ENCODE data around the gene LCK.

LCK gene

DNA sequence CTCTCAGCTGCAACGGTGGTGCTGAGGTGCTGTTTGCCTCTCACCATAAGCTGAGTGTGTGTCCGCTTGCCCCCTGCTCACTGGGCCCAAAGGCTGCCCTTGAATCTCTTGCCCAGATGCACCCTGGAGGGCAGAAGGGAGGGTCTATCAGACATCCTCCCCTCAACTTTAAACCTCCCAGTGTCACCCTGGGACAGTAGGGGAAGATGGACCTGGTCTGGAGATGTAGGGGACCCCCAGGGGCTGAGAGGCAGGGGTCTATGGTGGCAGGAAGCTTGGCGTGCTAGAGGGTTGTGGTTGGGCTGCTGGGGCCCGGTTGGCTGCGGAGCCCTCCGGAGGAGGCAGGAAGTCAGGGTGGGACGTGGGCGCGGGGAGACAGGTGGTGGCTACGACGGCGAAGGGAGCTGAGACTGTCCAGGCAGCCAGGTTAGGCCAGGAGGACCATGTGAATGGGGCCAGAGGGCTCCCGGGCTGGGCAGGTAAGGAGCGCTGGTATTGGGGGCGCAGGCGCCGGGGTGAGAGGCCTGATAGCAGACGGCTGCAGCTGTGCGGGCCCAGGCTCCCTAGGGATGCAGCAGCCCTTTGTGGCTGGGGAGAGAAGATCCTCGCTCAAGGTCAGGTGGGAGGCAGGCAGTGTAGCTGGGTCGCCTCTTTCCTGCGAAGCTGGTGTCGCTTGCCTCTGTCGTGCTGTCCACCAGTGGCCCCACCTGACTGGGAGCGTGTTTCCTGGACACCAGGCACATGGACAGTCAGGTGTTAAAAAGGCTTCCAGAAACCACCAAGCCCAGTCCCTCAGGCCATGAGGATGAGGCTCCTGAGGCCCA lies at the start of gene LCK:
Gene LCK, plus strand, starts transcription at position 373 of the 824 bp plus-strand sequence. CDS start 23,065 bp downstream, outside the sequence.
- in situ Hi-C loops (cut with HindIII; ENCODE audit: low pct_ligation_motif_present, low pct_unique_long_range_greater_than_20kb, low sequenced_read_pairs): no loop called here
- DNase-seq: no peak

DNA sequence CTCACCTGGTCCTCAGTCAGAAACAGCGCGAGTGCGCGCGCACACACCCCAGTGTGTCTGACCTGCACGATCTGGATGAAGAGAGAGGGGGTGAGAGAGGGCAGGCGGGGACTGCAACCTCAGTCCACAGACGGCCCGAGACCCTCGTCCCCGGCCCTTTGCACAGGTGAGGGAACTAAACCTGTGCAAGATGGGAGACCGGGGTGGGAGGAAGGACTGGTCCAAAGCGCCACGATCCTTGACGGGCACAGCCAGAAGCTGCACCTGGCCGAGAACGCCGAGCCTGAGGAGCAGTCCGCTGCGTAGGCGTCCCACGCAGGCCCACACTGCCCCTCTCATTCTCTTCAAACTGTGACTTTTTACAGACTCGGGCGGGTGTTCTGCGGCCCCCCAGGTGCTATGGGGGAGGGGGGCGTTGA lies 46.1 kb upstream of the LCK start:
- in situ Hi-C loops (cut with HindIII; ENCODE audit: low pct_ligation_motif_present, low pct_unique_long_range_greater_than_20kb, low sequenced_read_pairs): no loop called here
- no peak for DNase-seq

DNA sequence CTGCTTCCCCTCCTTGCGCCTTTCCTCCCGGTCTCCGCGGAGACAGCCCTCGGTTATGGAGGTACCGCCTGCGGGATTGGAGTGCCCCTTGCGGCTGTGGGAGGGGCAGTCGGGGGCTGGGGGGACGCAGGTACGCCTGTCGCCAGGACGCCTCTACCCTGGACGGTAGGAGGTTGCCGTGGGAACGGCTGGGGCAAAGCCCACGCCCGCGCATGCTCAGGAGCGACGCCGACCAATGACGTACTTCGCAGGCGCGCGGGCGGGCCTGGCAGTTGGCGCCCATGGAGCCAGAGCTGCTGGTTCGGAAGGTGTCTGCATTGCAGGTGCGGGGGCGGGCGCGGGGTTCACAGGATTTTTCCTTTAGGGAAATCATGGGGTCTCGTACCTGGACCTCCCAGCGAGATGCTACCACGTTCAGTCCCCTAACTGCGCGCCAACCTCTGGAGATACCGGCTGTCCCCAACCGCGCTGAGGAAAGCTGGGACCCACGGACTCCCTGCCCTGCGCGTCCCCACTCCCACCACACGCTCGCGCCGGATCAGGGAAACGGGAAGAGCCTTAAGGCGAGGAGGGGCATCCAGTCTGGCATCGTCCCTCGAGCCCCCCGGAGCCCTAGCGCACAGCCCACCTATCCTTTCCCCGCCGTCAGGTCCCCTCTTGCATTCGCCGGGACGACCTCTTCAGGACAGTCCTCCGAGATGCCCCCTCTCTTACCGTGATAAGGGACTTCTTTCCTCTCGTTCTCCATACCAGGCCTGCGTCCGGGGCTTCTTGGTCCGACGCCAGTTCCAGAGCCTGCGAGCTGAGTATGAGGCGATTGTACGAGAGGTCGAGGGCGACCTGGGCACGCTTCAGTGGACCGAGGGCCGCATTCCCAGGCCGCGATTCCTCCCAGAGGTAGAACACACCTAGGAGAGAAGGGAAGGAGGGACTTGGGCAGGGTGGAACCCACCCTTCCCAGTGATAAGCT lies 45.4 kb upstream of the LCK start, which contains the start of gene IQCC:
Gene IQCC, plus strand, starts transcription at position 271 of the 970 bp plus-strand sequence. Its CDS starts 11 bp downstream, at position 282.
- in situ Hi-C loops (cut with HindIII; ENCODE audit: low pct_ligation_motif_present, low pct_unique_long_range_greater_than_20kb, low sequenced_read_pairs): no loop called here

DNA sequence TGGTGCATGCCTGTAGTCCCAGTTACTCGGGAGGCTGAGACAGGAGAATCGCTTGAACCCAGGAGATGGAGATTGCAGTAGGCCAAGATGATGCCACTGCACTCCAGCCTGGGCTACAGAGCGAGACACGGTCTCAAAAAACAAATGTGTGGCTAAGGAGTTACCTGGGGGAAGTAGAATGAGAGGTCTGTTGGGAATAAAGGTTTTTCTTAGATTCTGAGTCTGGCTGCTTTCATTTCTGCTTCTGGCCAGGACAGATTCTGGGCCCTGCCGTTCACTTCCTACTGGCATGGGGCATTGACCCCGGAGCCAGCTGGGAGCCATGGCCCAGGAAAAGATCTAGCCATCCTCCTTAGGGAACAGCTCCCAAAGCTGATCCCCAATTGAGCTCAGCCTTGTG lies 42.6 kb upstream of the LCK start:
- in situ Hi-C loops (cut with HindIII; ENCODE audit: low pct_ligation_motif_present, low pct_unique_long_range_greater_than_20kb, low sequenced_read_pairs): no loop called here

More for the DNA sequence above, 45.4 kb upstream of the LCK start, which contains the start of gene IQCC:
- DNase-seq: peak; percentile 82

DNA sequence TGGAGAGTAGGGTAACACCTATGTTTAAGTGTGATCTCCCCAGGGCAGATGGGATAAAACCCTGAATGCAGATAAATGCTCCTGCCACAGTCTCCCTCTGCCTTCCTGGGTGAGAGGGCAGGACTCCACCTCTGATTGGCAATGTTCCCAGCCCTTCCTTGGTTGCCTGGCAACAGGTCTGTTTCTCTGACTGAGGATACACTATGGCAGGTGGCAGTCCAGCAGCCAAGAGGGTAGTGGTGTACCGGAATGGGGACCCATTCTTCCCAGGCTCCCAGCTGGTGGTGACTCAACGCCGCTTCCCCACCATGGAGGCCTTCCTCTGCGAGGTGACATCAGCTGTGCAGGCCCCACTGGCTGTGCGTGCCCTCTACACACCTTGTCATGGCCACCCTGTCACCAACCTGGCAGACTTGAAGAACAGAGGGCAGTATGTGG lies 42.2 kb upstream of the LCK start, which contains the start of gene DCDC2B:
Gene DCDC2B, plus strand, starts transcription at position 199 of the 438 bp plus-strand sequence. Its CDS starts 5 bp downstream, at position 204.
- DNase-seq: peak; percentile 78
- in situ Hi-C loops (cut with HindIII; ENCODE audit: low pct_ligation_motif_present, low pct_unique_long_range_greater_than_20kb, low sequenced_read_pairs): no loop called here

More for the DNA sequence above, 42.6 kb upstream of the LCK start:
- DNase-seq: no peak

DNA sequence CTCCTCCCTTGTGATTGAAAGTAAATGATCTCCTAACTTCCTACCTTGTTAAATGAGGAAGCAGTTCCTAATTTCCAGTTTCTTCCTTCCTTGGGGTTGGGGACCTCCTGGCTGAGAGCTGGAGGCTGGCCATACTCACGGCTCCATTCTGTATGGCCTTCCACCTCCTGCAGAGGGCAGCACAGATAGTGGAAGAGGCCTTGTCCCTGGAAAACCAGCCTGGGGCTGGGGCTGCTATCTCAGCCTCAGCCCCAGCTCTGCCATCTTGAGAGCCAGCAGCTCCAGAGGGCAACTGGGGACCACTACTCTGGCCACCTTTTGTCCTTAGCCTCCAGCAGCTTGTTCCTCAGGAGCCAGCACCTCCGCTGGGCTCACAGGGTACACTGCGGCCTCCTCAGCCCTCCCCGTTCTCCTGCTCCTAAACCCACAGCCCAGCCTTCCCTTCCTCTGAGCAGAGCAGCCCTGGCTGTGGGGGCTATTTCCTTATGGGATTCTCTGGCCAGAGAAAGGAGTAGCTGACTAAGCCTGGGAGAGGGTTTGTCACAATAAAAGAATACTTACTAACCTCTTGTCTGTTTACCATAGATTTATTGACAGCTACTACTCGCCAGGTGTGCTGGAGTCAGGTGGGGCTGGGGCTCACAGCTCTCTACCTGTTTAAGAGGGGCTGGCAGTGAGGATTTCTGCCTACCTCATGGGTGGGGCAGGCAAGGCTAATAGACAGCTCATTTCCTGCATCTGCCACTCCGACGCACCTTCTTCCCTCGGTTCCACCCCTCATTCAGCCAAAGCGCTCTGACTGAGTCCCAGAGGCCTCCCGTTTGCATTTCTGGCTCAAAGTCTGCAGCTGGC lies 35.2 kb upstream of the LCK start:
- peak; percentile 67 for DNase-seq
- in situ Hi-C loops (cut with HindIII; ENCODE audit: low pct_ligation_motif_present, low pct_unique_long_range_greater_than_20kb, low sequenced_read_pairs): no loop called here

DNA sequence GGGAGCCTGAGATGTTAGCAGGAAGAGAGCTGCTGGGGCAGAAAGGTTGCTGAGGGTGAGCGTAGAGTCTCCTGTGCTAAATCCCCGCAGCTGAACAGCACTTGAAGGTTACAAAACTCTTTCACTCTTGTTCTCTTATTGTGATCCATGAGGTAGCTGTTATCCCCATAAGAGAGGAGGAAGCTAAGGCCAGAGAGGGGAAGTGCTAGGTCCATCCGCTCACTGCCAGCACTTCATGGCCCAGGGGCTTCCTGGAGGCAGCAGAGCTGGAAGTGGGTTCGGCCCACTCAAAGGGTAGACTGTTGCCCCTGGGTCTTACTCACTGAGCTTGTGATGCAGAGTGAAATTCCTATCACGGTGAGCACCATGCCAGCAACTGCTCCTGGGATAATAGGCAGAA lies 34.5 kb upstream of the LCK start:
- in situ Hi-C loops (cut with HindIII; ENCODE audit: low pct_ligation_motif_present, low pct_unique_long_range_greater_than_20kb, low sequenced_read_pairs): no loop called here
- no peak for DNase-seq

DNA sequence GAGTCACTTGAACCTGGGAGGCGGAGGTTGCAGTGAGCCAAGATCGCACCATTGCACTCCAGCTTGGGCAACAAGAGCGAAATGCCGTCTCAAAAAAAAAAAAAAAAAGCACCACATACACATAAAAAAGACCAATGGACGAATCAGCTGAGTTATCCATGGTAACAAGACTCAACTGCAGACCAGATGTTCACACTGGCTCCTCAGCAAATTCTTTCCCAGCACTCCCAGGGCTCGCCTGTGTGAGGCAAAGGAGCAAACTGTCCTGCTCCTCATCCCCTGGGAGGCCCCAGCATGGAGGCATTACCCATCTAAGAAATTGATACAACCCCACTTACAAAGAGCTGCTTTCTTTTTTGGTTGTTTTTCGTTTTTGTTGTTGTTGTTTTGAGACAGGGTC lies 32.0 kb upstream of the LCK start:
- in situ Hi-C loops (cut with HindIII; ENCODE audit: low pct_ligation_motif_present, low pct_unique_long_range_greater_than_20kb, low sequenced_read_pairs): no loop called here
- DNase-seq: no peak

DNA sequence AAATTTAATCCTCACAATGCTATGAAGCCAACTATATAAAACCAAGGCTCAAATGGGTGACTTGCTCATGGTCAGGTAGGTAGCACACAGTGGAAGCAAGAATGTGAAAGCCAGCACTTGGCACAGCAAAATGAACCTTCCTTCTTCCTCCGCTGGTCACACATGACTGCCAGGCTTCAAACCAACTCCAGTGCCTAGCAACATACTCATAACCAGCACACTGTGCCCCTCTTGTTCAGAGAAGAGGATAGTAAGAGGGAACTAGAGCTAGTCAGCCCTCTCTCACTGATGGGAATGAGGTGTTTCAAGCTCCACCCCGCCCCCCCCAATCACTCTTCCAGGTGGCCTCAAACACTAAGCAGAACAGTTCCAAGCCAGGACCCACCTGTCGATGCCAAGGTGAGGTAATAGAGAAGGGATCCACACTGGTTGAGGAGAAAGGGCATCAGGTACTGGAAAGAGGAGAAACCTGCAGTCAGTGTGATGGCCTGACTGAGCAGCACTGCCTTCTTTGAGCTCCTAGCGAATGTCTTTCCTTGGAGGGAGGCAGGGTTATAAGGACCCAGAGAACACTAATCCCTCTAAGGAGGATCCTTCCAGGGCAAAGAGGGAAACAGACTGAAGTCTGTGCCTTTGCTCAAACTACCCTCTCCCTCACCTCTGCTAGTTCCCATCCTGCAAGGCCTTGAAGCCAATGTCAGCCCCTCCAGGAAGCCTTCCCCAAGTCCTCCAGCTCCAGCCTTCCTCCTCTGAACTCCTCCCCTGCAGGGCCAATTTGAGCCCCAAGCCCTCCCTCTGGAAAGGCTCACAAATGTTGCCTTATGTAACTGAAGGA lies 30.1 kb upstream of the LCK start:
- peak; percentile 77 for DNase-seq
- in situ Hi-C loops (cut with HindIII; ENCODE audit: low pct_ligation_motif_present, low pct_unique_long_range_greater_than_20kb, low sequenced_read_pairs): no loop called here

DNA sequence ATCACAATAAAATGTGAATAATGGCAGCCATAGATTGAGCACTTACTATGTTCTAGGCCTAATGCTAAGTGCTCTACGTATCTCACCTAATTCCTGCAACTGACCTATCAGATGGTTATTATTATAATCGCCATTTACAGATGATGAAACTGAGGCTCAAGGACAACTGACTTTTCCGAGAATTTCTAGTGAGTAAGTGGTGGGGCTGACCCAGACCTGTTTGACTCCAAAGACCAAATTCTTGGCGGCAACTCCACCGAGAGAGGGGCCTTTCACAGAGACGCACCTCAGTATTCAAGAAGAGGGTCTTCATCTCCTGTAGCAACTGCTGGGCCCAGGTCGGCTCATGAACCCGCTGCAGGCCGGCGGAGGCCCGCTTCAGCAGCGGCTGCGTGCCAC lies 29.5 kb upstream of the LCK start:
- in situ Hi-C loops (cut with HindIII; ENCODE audit: low pct_ligation_motif_present, low pct_unique_long_range_greater_than_20kb, low sequenced_read_pairs): no loop called here
- DNase-seq: no peak

DNA sequence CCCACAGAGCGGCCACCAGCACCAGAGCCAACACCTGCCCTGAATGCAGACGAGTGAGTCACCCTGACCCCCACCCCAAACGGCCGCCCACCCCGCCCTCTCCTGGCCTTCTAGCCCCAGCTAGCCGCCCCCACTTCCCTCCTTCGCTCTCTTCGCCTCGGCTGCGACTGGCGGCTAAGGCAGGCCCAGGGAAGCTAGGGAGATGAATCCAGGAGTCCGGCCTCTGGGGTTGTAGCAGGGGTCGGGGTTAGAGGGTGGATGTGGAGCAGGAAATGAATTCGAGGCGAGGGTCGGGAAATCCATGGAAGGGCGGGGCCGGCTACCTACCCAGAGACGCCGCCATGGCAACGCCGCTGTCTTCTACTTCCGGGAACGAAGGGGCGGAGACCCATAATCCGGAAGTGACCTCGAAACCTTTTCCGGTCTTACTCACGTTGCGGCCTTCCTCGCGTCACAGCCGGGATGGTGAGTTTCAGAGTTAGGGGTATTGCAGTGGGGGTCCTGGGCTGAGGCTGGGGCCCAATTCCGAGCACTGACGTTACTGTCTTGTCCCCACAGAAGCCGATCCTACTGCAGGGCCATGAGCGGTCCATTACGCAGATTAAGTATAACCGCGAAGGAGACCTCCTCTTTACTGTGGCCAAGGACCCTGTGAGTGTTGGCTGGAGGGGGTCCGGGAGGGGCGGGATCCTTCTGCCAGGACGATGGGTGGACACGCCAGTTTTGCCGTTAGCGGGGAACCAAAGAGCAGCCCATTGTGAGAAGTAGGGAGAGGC lies 28.9 kb upstream of the LCK start, which contains the start of the genes EIF3I and TMEM234:
Gene EIF3I, plus strand, starts transcription at position 428 of the 776 bp plus-strand sequence. Its CDS starts 35 bp downstream, at position 463.
Gene TMEM234, minus strand, starts transcription at position 374 of the 776 bp plus-strand sequence. Its CDS starts 31 bp downstream, at position 343.
- in situ Hi-C loops (cut with HindIII; ENCODE audit: low pct_ligation_motif_present, low pct_unique_long_range_greater_than_20kb, low sequenced_read_pairs): no loop called here
- DNase-seq: peak; percentile 91

DNA sequence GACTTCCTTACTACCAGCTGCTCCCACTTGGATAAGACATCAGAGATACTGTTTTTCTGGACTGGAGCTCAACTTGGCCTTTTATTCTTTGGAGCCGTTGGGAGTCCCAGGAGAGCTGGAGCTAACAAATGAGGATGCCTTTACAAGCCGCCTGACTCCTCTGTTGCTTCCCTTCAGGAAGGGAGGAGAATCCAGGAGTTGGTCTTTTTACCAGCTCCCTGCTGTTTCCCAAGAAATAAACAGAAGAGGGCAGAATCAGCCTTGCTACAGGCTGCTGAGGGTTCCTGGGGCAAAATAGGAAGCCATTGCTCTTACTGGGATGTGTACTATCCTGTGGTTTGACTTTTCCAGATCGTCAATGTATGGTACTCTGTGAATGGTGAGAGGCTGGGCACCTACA lies 27.4 kb upstream of the LCK start:
- in situ Hi-C loops (cut with HindIII; ENCODE audit: low pct_ligation_motif_present, low pct_unique_long_range_greater_than_20kb, low sequenced_read_pairs): no loop called here

DNA sequence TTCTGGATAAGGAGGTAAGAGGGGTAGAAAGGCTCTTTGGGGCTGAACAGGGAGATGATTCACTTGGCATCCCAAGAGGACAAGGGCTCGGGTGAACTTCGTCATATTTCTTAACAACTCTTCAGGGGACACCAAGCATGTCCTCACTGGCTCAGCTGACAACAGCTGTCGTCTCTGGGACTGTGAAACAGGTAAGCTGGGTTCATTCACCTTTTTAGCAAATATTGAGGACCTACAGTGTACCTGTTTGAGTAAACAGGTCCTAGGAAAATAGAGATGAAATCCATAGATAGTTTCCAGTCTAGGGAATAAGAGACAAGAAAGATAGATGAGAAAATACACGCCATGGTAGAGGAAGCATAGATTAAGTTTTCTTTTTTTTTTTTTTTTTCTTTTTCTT lies 26.8 kb upstream of the LCK start:
- no peak for DNase-seq
- in situ Hi-C loops (cut with HindIII; ENCODE audit: low pct_ligation_motif_present, low pct_unique_long_range_greater_than_20kb, low sequenced_read_pairs): no loop called here

More for the DNA sequence above, 27.4 kb upstream of the LCK start:
- no peak for DNase-seq

DNA sequence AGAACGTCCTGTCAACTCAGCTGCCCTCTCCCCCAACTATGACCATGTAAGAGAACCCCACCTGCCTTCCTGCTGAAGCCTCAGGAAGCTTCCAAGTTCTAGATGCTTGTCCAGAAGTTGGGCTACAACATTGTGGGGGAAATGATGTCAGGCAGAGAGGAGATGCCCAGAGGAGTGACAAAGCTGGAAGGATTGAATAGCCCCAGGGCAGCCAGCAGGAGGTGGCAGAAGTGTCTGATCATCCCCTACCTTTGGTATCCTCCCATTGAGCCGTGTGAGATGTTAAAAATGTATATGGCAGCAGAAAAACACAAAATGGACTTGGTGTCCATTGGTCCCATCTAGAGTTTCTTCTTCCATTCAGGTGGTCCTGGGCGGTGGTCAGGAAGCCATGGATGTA lies 22.3 kb upstream of the LCK start:
- no peak for DNase-seq
- in situ Hi-C loops (cut with HindIII; ENCODE audit: low pct_ligation_motif_present, low pct_unique_long_range_greater_than_20kb, low sequenced_read_pairs): no loop called here

DNA sequence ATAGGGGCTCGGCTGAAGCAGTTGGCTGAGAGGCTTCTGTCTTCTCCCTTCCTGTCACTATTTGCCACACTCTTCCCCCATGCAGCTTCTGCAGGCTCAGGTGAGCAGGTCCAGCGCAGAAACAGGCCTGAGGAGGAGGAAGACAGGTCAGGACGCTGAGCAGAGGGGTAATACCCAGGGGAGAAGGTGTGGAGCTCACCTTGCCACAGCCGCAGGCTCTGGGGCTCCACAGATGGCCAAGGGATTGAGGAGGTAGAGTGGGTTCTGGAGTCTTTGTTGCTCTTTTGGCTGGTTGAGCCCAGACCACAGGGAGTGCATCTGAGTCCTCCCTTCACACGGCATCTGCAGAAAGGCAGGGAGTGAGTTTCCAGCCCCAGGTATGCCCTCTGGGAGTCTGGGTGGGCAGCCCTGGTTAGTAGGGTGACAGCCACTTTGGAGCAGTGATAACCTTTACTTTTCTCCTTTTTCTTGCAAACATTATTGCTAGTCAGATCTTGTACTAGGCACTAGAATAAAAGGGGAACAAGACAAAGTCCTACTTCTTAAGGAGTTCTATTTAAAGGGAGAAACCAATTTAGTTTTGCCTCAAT lies 19.1 kb upstream of the LCK start:
- in situ Hi-C loops (cut with HindIII; ENCODE audit: low pct_ligation_motif_present, low pct_unique_long_range_greater_than_20kb, low sequenced_read_pairs): no loop called here
- DNase-seq: no peak

All from ACHN (cell line).